Measurements from ENCODE around the gene MT1M.

MT1M gene

DNA sequence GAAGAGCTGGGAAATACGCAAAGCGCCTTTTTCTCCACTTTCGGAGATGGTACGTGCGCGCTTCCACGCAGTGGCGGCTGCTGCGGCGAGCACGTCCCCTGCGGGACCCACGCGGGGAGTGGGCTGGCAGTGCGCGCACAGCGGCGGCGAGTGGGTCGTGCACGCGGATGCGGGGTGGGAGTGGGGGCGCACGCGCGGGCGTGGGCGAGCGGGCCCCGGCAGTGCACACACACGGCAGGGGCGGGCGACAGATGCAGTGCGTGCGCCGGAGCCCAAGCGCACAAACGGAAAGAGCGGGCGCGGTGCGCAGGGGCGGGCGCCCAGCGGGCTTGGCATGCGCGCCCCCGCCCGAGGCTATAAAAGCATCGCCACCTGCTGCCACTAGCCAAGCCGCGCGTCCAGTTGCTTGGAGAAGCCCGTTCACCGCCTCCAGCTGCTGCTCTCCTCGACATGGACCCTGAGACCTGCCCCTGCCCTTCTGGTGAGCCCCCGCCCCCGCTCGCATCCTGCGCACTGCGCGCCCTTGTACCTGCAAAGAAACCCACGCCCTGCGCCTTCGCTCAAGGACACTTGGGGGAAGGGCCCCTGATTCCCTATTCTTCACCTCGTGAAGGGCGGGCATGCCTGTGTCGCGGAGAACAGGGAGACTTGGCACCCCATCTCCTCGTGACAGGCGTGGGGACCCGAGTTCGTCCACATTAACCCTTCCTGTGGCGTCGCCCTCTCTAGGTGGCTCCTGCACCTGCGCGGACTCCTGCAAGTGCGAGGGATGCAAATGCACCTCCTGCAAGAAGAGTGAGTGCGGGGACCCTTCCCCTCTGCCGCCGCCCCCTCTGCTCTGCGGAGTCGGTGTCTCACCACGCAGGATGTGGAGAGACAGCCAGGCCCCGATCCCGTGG is 43.1 kb upstream of the MT1M start, which contains the start of gene MT3:
Gene MT3, plus strand, starts transcription at position 388 of the 899 bp plus-strand sequence. Its CDS starts 63 bp downstream, at position 451.
- Histone ChIP-seq H3K4me2 (ENCODE audit: low read length) (peak within 1 kb of the TSS; percentile 76), H2AFZ (peak within 1 kb of the TSS; percentile 70), H3K27ac (no peak within 1 kb of the TSS), H3K9me3 (ENCODE audit: control insufficient read depth, low read length) (no peaks in the 10 kb centered on the region), H3K36me3 (ENCODE audit: control insufficient read depth, insufficient read depth, low read length) (no peaks in the 10 kb centered on the region), H3K79me2 (no peaks in the 10 kb centered on the region), H3K9ac (no peak within 1 kb of the TSS), H3K4me3 (ENCODE audit: low read depth, low read length) (peak within 1 kb of the TSS; percentile 49), H3K4me1 (no peaks in the 10 kb centered on the region), H3K27me3 (ENCODE audit: control insufficient read depth, insufficient read depth, low read length) (no peaks in the 10 kb centered on the region)
- TF ChIP-seq, protein P1, sequence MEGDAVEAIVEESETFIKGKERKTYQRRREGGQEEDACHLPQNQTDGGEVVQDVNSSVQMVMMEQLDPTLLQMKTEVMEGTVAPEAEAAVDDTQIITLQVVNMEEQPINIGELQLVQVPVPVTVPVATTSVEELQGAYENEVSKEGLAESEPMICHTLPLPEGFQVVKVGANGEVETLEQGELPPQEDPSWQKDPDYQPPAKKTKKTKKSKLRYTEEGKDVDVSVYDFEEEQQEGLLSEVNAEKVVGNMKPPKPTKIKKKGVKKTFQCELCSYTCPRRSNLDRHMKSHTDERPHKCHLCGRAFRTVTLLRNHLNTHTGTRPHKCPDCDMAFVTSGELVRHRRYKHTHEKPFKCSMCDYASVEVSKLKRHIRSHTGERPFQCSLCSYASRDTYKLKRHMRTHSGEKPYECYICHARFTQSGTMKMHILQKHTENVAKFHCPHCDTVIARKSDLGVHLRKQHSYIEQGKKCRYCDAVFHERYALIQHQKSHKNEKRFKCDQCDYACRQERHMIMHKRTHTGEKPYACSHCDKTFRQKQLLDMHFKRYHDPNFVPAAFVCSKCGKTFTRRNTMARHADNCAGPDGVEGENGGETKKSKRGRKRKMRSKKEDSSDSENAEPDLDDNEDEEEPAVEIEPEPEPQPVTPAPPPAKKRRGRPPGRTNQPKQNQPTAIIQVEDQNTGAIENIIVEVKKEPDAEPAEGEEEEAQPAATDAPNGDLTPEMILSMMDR (IDR thresholded peaks at IDR 0.05) = no peak

DNA sequence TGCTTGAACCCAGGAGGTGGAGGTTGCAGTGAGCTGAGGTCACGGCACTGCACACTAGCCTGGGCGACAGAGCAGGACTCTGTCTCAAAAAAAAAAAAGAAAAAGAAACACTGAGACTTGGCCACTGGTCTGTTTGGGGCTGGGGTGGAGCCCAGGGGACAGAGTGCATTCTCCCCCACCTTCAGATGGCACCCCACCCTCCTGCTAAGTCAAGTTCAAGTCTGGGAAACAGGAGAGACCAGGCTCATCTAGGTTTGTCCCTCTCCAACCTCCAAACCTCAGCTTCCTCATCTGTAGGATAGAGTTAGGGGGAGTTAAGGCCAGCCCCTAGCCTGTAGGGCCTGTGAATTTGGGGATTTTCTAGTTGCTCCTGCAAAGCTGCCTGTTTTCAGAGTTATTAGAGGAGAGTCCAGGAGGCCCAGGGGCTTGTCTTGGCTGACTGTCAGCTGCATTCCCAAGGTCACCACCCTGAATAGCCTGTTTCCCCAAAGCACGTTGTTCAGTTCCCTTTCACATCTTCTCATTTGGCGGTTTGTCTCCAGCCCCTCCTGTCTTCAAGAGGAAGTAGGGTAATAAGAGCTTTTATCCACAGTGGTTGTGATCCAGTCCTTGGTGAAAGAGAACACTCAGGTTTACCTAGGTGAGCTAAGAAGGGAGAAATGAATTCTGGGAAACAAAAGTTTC is 40.9 kb upstream of the MT1M start:
- Histone ChIP-seq H3K4me2 (ENCODE audit: low read length) (no peak overlapping the region), H3K27ac (no peak overlapping the region)

GRCh38 chr16:56593573-56594291 is 38.7 kb upstream of the MT1M start:
- TF ChIP-seq, protein P1 (IDR thresholded peaks at IDR 0.05) = no peak
- no peaks in the 10 kb centered on the region for H3K79me2 ChIP-seq
- H3K27me3 ChIP-seq (ENCODE audit: control insufficient read depth, insufficient read depth, low read length) = no peaks in the 10 kb centered on the region
- H3K4me3 ChIP-seq (ENCODE audit: low read depth, low read length) = no peak overlapping the region
- no peak overlapping the region for H2AFZ ChIP-seq
- no peaks in the 10 kb centered on the region for H3K36me3 ChIP-seq (ENCODE audit: control insufficient read depth, insufficient read depth, low read length)
- H3K9me3 ChIP-seq (ENCODE audit: control insufficient read depth, low read length) = no peaks in the 10 kb centered on the region
- no peak overlapping the region for H3K4me2 ChIP-seq (ENCODE audit: low read length)
- H3K9ac ChIP-seq = no peak overlapping the region
- no peaks in the 10 kb centered on the region for H3K4me1 ChIP-seq
- H3K27ac ChIP-seq = no peak overlapping the region

More for the DNA sequence above, 40.9 kb upstream of the MT1M start:
- Histone ChIP-seq H3K4me3 (ENCODE audit: low read depth, low read length) (no peak overlapping the region), H2AFZ (no peak overlapping the region), H3K4me1 (no peaks in the 10 kb centered on the region), H3K27me3 (ENCODE audit: control insufficient read depth, insufficient read depth, low read length) (no peaks in the 10 kb centered on the region), H3K9ac (no peak overlapping the region), H3K9me3 (ENCODE audit: control insufficient read depth, low read length) (no peaks in the 10 kb centered on the region), H3K36me3 (ENCODE audit: control insufficient read depth, insufficient read depth, low read length) (no peaks in the 10 kb centered on the region), H3K79me2 (no peaks in the 10 kb centered on the region)
- TF ChIP-seq, protein P1 (IDR thresholded peaks at IDR 0.05) = no peak

- H3K4me1 ChIP-seq = no peaks in the 10 kb centered on the region
- TF ChIP-seq, protein P1 (IDR thresholded peaks at IDR 0.05) = no peak
- H3K4me2 ChIP-seq (ENCODE audit: low read length) = no peak overlapping the region
- no peaks in the 10 kb centered on the region for H3K9me3 ChIP-seq (ENCODE audit: control insufficient read depth, low read length)
- H3K36me3 ChIP-seq (ENCODE audit: control insufficient read depth, insufficient read depth, low read length) = no peaks in the 10 kb centered on the region
- no peak overlapping the region for H3K27ac ChIP-seq
- H2AFZ ChIP-seq = no peak overlapping the region
- no peaks in the 10 kb centered on the region for H3K27me3 ChIP-seq (ENCODE audit: control insufficient read depth, insufficient read depth, low read length)
- H3K9ac ChIP-seq = no peak overlapping the region
- H3K4me3 ChIP-seq (ENCODE audit: low read depth, low read length) = no peak overlapping the region
- H3K79me2 ChIP-seq = no peaks in the 10 kb centered on the region
These were observed 38.2 kb upstream of the MT1M start for GRCh38 chr16:56594292-56594619.

All from parathyroid adenoma (tissue), 2 donors.